ENCODE results near the gene CAPZB.

DNA sequence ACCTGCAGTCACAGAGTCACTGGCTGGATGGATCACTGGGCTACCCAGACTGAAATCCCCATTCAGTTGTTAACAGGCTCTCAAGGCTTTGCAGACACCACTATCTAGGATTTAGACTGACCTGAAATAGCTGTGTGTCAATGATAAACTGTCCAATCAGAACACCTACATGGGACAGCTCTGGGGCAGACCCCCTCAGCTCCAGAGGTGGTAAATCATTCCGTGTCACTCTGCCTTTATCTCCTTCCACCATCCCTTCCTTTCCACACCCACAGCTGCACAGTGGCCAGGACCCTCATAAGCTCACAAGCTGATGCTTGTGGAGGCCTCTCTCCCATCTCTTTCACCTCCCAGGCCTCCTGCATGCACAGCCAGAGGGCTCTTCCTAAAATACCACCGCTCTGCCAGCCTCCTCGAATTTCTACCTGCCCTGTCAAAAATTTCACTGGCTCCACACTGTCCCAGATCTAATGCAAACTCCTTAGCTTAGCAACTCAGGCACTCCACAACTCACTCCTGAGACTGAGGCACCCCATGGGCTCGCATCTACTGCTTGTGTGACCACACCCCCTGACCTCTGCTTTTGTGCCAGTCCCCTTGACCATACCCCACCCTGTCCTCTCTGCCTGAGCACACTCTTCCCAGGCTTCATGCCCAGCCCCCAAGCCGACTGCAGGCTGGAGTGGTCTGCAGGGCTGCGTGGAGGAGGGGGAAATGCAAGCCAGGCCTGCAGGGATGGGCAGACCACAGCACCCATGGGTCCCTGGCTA is 5.8 kb downstream of the CAPZB start:
- TF ChIP-seq, protein P1, sequence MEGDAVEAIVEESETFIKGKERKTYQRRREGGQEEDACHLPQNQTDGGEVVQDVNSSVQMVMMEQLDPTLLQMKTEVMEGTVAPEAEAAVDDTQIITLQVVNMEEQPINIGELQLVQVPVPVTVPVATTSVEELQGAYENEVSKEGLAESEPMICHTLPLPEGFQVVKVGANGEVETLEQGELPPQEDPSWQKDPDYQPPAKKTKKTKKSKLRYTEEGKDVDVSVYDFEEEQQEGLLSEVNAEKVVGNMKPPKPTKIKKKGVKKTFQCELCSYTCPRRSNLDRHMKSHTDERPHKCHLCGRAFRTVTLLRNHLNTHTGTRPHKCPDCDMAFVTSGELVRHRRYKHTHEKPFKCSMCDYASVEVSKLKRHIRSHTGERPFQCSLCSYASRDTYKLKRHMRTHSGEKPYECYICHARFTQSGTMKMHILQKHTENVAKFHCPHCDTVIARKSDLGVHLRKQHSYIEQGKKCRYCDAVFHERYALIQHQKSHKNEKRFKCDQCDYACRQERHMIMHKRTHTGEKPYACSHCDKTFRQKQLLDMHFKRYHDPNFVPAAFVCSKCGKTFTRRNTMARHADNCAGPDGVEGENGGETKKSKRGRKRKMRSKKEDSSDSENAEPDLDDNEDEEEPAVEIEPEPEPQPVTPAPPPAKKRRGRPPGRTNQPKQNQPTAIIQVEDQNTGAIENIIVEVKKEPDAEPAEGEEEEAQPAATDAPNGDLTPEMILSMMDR (conservative IDR thresholded peaks at IDR 0.05), result no peak
- no peak for TF ChIP-seq ZFX (IDR thresholded peaks at IDR 0.05)
